Endothelial cell of umbilical vein (primary cell): ENCODE data around the gene FUCA2. TPM values are rescaled to one million over a fixed set of nuclear protein-coding genes. Genes with fewer than 3 reads are reported as not detected.

Source experiments
- BruUV-seq: library from RNA; stranded (reverse); fragments of 400-500 nt; replicated peaks from 2 replicates; lab custom pipeline; 2021; lab: Mats Ljungman, UMichigan
- CTCF ChIA-PET: fragments of 300-600, 350-600 bp; sonication (Branson Sonifier 250); formaldehyde crosslinking; loops from one replicate; lab custom pipeline; 2021; ENCODE audit warnings: antibody characterized with exemption, inconsistent platforms; lab: Charles Lee
- POLR2A ChIA-PET: fragments of 300-600, 350-600 bp; sonication (Branson Sonifier 250); formaldehyde crosslinking; loops from one replicate; lab custom pipeline; 2021; ENCODE audit warnings: antibody characterized with exemption, inconsistent platforms; lab: Charles Lee
- DNase-seq: peaks from one replicate; pipeline ENCODE4 v3.0.0-alpha.2; 2011; ENCODE audit warnings: low read depth, low spot score
- FAIRE-seq: peaks from 2 replicates; lab custom pipeline; 2011; peaks lifted over from hg19 to GRCh38; lab: Jason Lieb, UNC
- H2AFZ ChIP-seq: 2 replicates; pipeline ENCODE4 v1.6.0; 2012; ENCODE audit warnings: low read depth, low read length, control low read depth, inconsistent platforms
- H3K27ac ChIP-seq: 2 replicates; pipeline ENCODE4 v1.5.1; 2011; ENCODE audit warnings: low read depth, mild to moderate bottlenecking, control low read depth, low read length, moderate library complexity; ENCODE audit not compliant: insufficient read depth
- H3K27me3 ChIP-seq, 2 experiments: 2 replicates each; pipeline versions ENCODE4 v1.6.0 to v1.6.1; 2011; ENCODE audit warnings: low read length in 2 of 2, mixed read lengths in 1 of 2; ENCODE audit not compliant: control insufficient read depth in 2 of 2, insufficient read depth in 2 of 2
- H3K36me3 ChIP-seq, 2 experiments: 2 replicates in 1 of 2; 3 replicates in 1 of 2; pipeline ENCODE4 v1.5.1; 2011; ENCODE audit warnings: low read length in 2 of 2, mild to moderate bottlenecking in 1 of 2, moderate library complexity in 1 of 2; ENCODE audit not compliant: control insufficient read depth in 2 of 2, insufficient read depth in 2 of 2; ENCODE audit errors: extremely low read depth in 1 of 2
- H3K4me1 ChIP-seq: 3 replicates; pipeline ENCODE4 v1.5.1; 2011; ENCODE audit warnings: mild to moderate bottlenecking, low read length; ENCODE audit not compliant: control insufficient read depth, insufficient read depth; ENCODE audit errors: extremely low read depth
- H3K4me2 ChIP-seq: 2 replicates; pipeline ENCODE4 v1.6.1; 2011; ENCODE audit warnings: low read length, control low read depth, mixed read lengths; ENCODE audit not compliant: insufficient read depth
- H3K4me3 ChIP-seq, 3 experiments: fragments of 200-600 bp in 1 of 3; sonication (generic), shearing (Covaris generic) in 1 of 3; replicated peaks in 1 of 3; 2 replicates each; pipeline ENCODE4 v1.5.1; 2011 to 2016; ENCODE audit warnings: control low read depth in 3 of 3, low read length in 3 of 3, mild to moderate bottlenecking in 2 of 3, inconsistent platforms in 1 of 3, low read depth in 1 of 3, moderate library complexity in 1 of 3; ENCODE audit not compliant: insufficient read depth in 1 of 3
- H3K79me2 ChIP-seq: 2 replicates; pipeline ENCODE4 v1.6.0; 2012; ENCODE audit warnings: low read length, inconsistent platforms; ENCODE audit not compliant: control insufficient read depth, insufficient read depth
- H3K9ac ChIP-seq: replicated peaks from 2 replicates; pipeline ENCODE3; 2011; ENCODE audit warnings: low read length, control low read depth; ENCODE audit not compliant: insufficient read depth; ENCODE audit errors: extremely low read depth
- H3K9me1 ChIP-seq: replicated peaks from 3 replicates; pipeline ENCODE4 v1.6.0; 2011; ENCODE audit warnings: mild to moderate bottlenecking, low read length; ENCODE audit not compliant: control insufficient read depth, insufficient read depth; ENCODE audit errors: extremely low read depth
- H3K9me3 ChIP-seq: replicated peaks from 2 replicates; pipeline ENCODE4 v1.5.1; 2012; ENCODE audit warnings: low read length, inconsistent platforms; ENCODE audit not compliant: control insufficient read depth, insufficient read depth
- H4K20me1 ChIP-seq: replicated peaks from 2 replicates; pipeline ENCODE3; 2011; ENCODE audit warnings: mild to moderate bottlenecking, low read length; ENCODE audit not compliant: control insufficient read depth, insufficient read depth; ENCODE audit errors: extremely low read depth
- CTCF ChIP-seq, 2 donors: IDR thresholded peaks; 1 replicate in 1 of 2; 2 replicates in 1 of 2; pipeline ENCODE4 v1.5.1; 2011; ENCODE audit warnings: low read length in 2 of 2, mild to moderate bottlenecking in 2 of 2, moderate library complexity in 2 of 2, control low read depth in 1 of 2, inconsistent platforms in 1 of 2, low read depth in 1 of 2; ENCODE audit not compliant: insufficient read depth in 1 of 2; ENCODE audit errors: extremely low read depth in 1 of 2
- FOS ChIP-seq: IDR thresholded peaks from 2 replicates; pipeline ENCODE4 v1.6.1; 2011; ENCODE audit warnings: mild to moderate bottlenecking, low read length, moderate library complexity, borderline replicate concordance; ENCODE audit not compliant: insufficient read depth
- GATA2 ChIP-seq: IDR thresholded peaks from 2 replicates; pipeline ENCODE4 v1.7.0; 2011; ENCODE audit warnings: low read depth, mild to moderate bottlenecking, moderate library complexity, mixed read lengths, low read length; ENCODE audit not compliant: insufficient read length, insufficient read depth
- MAX ChIP-seq: IDR thresholded peaks from 2 replicates; pipeline ENCODE4 v1.6.1; 2011; ENCODE audit not compliant: insufficient read depth, insufficient read length
- MYC ChIP-seq: IDR thresholded peaks from one replicate; pipeline ENCODE4 v1.6.1; 2011; ENCODE audit warnings: mild to moderate bottlenecking, low read depth, low read length
- POLR2A ChIP-seq: IDR thresholded peaks from 2 replicates; pipeline ENCODE4 v1.6.1; 2012; ENCODE audit warnings: low read depth, mild to moderate bottlenecking, control low read depth, low read length
- POLR2AphosphoS5 ChIP-seq: IDR thresholded peaks from 2 replicates; pipeline ENCODE4 v1.6.1; 2012; ENCODE audit warnings: low read depth, mild to moderate bottlenecking, control low read depth, low read length, moderate library complexity; ENCODE audit not compliant: insufficient read depth
- dilution Hi-C: fragments of 300-500 bp; cut with MboI; formaldehyde crosslinking; loops from one replicate; pipeline ENCODE4 v1.15.0; 2019; ENCODE audit warnings: low sequenced_read_pairs; ENCODE audit not compliant: extremely low pct_ligation_motif_present
- intact Hi-C: fragments of 100-400 bp; cut with micrococcal nuclease; formaldehyde crosslinking; loops from one replicate; pipeline ENCODE4 v1.10.0; 2022
- polyA plus RNA-seq, 4 experiments: library from polyadenylated mRNA; depleted of rRNA in 3 of 4; stranded (reverse) in 3 of 4; unstranded in 1 of 4; fragments of >200 nt; gene quantifications; 2 replicates each; pipeline versions ENCODE4 v1.2.1 to v1.2.3, GENCODE V29; 2011 to 2012; ENCODE audit warnings: missing spikeins in 1 of 4
- total RNA-seq: library from RNA; stranded (reverse); gene quantifications from 2 replicates; pipeline ENCODE4 v1.2.3, GENCODE V29; 2021

Gene FUCA2
- total and polyA plus RNA-seq, 2 donors (not counting 3 experiments of a cell fraction or from before 2014, with no cell fraction given), result 29.7 to 80.9 TPM

- Histone ChIP-seq H3K9ac (no peak overlapping the region), H3K4me2 (no peak overlapping the region), H4K20me1 (no peaks in the 10 kb centered on the region), H2AFZ (no peak overlapping the region), H3K27ac (no peak overlapping the region), H3K27me3 (peaks cover 0 to 10% of the 10 kb centered on the region in 2 experiments), H3K4me3 (no peak overlapping the region), H3K79me2 (no peaks in the 10 kb centered on the region), H3K36me3 (no peaks in the 10 kb centered on the region), H3K9me3 (no peaks in the 10 kb centered on the region), H3K9me1 (no peaks in the 10 kb centered on the region), H3K4me1 (no peaks in the 10 kb centered on the region)
- TF ChIP-seq MYC (no peak), MAX (no peak), CTCF (IDR thresholded peaks at IDR 0.05; ENCODE audit: extremely low read depth in 1 of 2, insufficient read depth in 1 of 2, low read depth in 1 of 2, low read length in 2 of 2) (no peak), FOS (no peak)
- no TSS peak for BruUV-seq
- FAIRE-seq (no peak), DNase-seq (no peak)
- ChIA-PET CTCF (interaction anchor here (1.6 kb wide), 2 partner anchors 8 to 486 kb away, joined by 3 to 4 read pairs; no protein-coding TSS in a partner anchor), POLR2A (no interaction called here)
- dilution Hi-C loops (no loop called here), intact Hi-C loops (no loop called here)
Observed at GRCh38 chr6:143527677-143528076, 16.2 kb upstream of the FUCA2 start.

GRCh38 chr6:143525356-143525755 lies 13.8 kb upstream of the FUCA2 start:
- intact Hi-C loops, result no loop called here
- Histone ChIP-seq H2AFZ (no peak overlapping the region), H3K4me1 (no peaks in the 10 kb centered on the region), H3K9me1 (no peaks in the 10 kb centered on the region), H3K36me3 (no peaks in the 10 kb centered on the region), H3K4me3 (no peak overlapping the region), H4K20me1 (no peaks in the 10 kb centered on the region), H3K79me2 (no peaks in the 10 kb centered on the region), H3K27ac (no peak overlapping the region), H3K27me3 (peaks cover 0 to 12% of the 10 kb centered on the region in 2 experiments), H3K9me3 (no peaks in the 10 kb centered on the region), H3K9ac (no peak overlapping the region), H3K4me2 (no peak overlapping the region)
- dilution Hi-C loops, result no loop called here
- FAIRE-seq, result no peak
- BruUV-seq, result no TSS peak
- CTCF ChIA-PET, result interaction anchor here (1.4 kb wide), 1 partner anchor 12 kb away, joined by 3 read pairs; no protein-coding TSS in a partner anchor
- POLR2A ChIA-PET, result no interaction called here
- no peak for DNase-seq
- TF ChIP-seq MYC, result no peak
- no peak for TF ChIP-seq MAX
- no peak for TF ChIP-seq POLR2A
- no peak for TF ChIP-seq POLR2AphosphoS5
- no peak for TF ChIP-seq GATA2
- no peak for TF ChIP-seq FOS
